ENCODE measurements around the gene TPST1.
A peak's percentile ranks its signal among the peaks of the same experiment; 100 is the strongest.

The TPST1 gene

GRCh38 chr7:66202441-66202840 is 2.7 kb upstream of the TPST1 start:
- no peak overlapping the region for H3K9ac ChIP-seq (ENCODE audit: low read length)
- H3K4me3 ChIP-seq (ENCODE audit: low read length), result no peak overlapping the region
- no peaks in the 10 kb centered on the region for H3K79me2 ChIP-seq (ENCODE audit: control insufficient read depth, insufficient read depth, low read length)
- H3K36me3 ChIP-seq (ENCODE audit: control insufficient read depth, insufficient read depth, low read length), result no peaks in the 10 kb centered on the region
- H3K23ac ChIP-seq (ENCODE audit: low read length), result no peak overlapping the region
- no peak overlapping the region for H3K27ac ChIP-seq (ENCODE audit: low read depth, low read length)
- H3K18ac ChIP-seq (ENCODE audit: low read length), result no peak overlapping the region
- H3K56ac ChIP-seq (ENCODE audit: low read length), result no peak overlapping the region
- no peak overlapping the region for H3K4me2 ChIP-seq (ENCODE audit: low read length)
- H4K5ac ChIP-seq (ENCODE audit: low read length), result no peak overlapping the region
- peaks cover 2% of the 10 kb centered on the region for H3K79me1 ChIP-seq (ENCODE audit: low read length)
- no peak overlapping the region for H2BK120ac ChIP-seq (ENCODE audit: low read depth, low read length)
- H4K8ac ChIP-seq (ENCODE audit: low read depth, low read length), result no peak overlapping the region
- H3K4me1 ChIP-seq (ENCODE audit: control insufficient read depth, low read depth, low read length), result peaks cover 2% of the 10 kb centered on the region
- H2BK5ac ChIP-seq (ENCODE audit: low read length), result no peak overlapping the region
- no peaks in the 10 kb centered on the region for H3K27me3 ChIP-seq (ENCODE audit: insufficient read depth, low read length, poor library complexity)
- DNase-seq, result no peak
- WGBS (ENCODE audit: extremely low coverage, insufficient coverage, low lambda C conversion rate), result no CpG with 5 or more reads among the region's 8 CpGs
- H2BK15ac ChIP-seq (replicated peaks; ENCODE audit: low read depth), result no peak overlapping the region
- H2AK5ac ChIP-seq (ENCODE audit: low read length), result no peak overlapping the region
- no peak overlapping the region for H3K4ac ChIP-seq (ENCODE audit: low read depth, low read length)

GRCh38 chr7:66205741-66206090 is 582 bp downstream of the TPST1 start:
- Histone ChIP-seq H3K4me1 (ENCODE audit: control insufficient read depth, low read depth, low read length) (peaks cover 2% of the 10 kb centered on the region), H3K27me3 (ENCODE audit: insufficient read depth, low read length, poor library complexity) (no peaks in the 10 kb centered on the region), H2AK5ac (ENCODE audit: low read length) (no peak overlapping the region), H3K79me1 (ENCODE audit: low read length) (peaks cover 4% of the 10 kb centered on the region), H4K5ac (ENCODE audit: low read length) (no peak overlapping the region), H3K56ac (ENCODE audit: low read length) (peak overlapping the region; percentile 96), H4K8ac (ENCODE audit: low read depth, low read length) (no peak overlapping the region), H3K9ac (ENCODE audit: low read length) (peak overlapping the region; percentile 95), H3K4ac (ENCODE audit: low read depth, low read length) (no peak overlapping the region), H2BK15ac (replicated peaks; ENCODE audit: low read depth) (no peak overlapping the region), H3K79me2 (ENCODE audit: control insufficient read depth, insufficient read depth, low read length) (no peaks in the 10 kb centered on the region), H3K4me2 (ENCODE audit: low read length) (peak overlapping the region; percentile 66), H3K4me3 (ENCODE audit: low read length) (peak overlapping the region; percentile 90), H2BK120ac (ENCODE audit: low read depth, low read length) (no peak overlapping the region), H3K27ac (ENCODE audit: low read depth, low read length) (no peak overlapping the region), H3K36me3 (ENCODE audit: control insufficient read depth, insufficient read depth, low read length) (no peaks in the 10 kb centered on the region), H3K18ac (ENCODE audit: low read length) (peak overlapping the region; percentile 6), H2BK5ac (ENCODE audit: low read length) (no peak overlapping the region), H3K23ac (ENCODE audit: low read length) (peak overlapping the region; percentile 57)
- peak; percentile 37 for DNase-seq
- WGBS (ENCODE audit: extremely low coverage, insufficient coverage, low lambda C conversion rate), result no CpG with 5 or more reads among the region's 22 CpGs

- H3K4me2 ChIP-seq (ENCODE audit: low read length), result peak overlapping the region; percentile 66
- no CpG with 5 or more reads among the region's 12 CpGs for WGBS (ENCODE audit: extremely low coverage, insufficient coverage, low lambda C conversion rate)
These were observed 1.2 kb downstream of the TPST1 start for GRCh38 chr7:66206119-66206933.

GRCh38 chr7:66206934-66207240 is 1.8 kb downstream of the TPST1 start:
- Histone ChIP-seq H2AK5ac (ENCODE audit: low read length) (no peak overlapping the region), H3K56ac (ENCODE audit: low read length) (no peak overlapping the region), H3K36me3 (ENCODE audit: control insufficient read depth, insufficient read depth, low read length) (no peaks in the 10 kb centered on the region), H3K79me2 (ENCODE audit: control insufficient read depth, insufficient read depth, low read length) (no peaks in the 10 kb centered on the region), H2BK15ac (replicated peaks; ENCODE audit: low read depth) (no peak overlapping the region), H3K79me1 (ENCODE audit: low read length) (peaks cover 4% of the 10 kb centered on the region), H3K27me3 (ENCODE audit: insufficient read depth, low read length, poor library complexity) (no peaks in the 10 kb centered on the region), H3K4me1 (ENCODE audit: control insufficient read depth, low read depth, low read length) (peaks cover 2% of the 10 kb centered on the region), H3K18ac (ENCODE audit: low read length) (no peak overlapping the region), H3K4me3 (ENCODE audit: low read length) (no peak overlapping the region), H2BK5ac (ENCODE audit: low read length) (no peak overlapping the region), H3K9ac (ENCODE audit: low read length) (no peak overlapping the region), H3K23ac (ENCODE audit: low read length) (no peak overlapping the region), H4K8ac (ENCODE audit: low read depth, low read length) (no peak overlapping the region), H3K4me2 (ENCODE audit: low read length) (no peak overlapping the region), H2BK120ac (ENCODE audit: low read depth, low read length) (no peak overlapping the region), H4K5ac (ENCODE audit: low read length) (no peak overlapping the region), H3K4ac (ENCODE audit: low read depth, low read length) (no peak overlapping the region), H3K27ac (ENCODE audit: low read depth, low read length) (no peak overlapping the region)
- WGBS (ENCODE audit: extremely low coverage, insufficient coverage, low lambda C conversion rate), result no CpG with 5 or more reads among the region's 5 CpGs
- DNase-seq, result no peak

More at GRCh38 chr7:66206119-66206933, 1.2 kb downstream of the TPST1 start:
- Histone ChIP-seq H3K27ac (ENCODE audit: low read depth, low read length) (no peak overlapping the region), H3K18ac (ENCODE audit: low read length) (no peak overlapping the region), H3K9ac (ENCODE audit: low read length) (peak overlapping the region; percentile 95), H3K79me1 (ENCODE audit: low read length) (peaks cover 4% of the 10 kb centered on the region), H3K79me2 (ENCODE audit: control insufficient read depth, insufficient read depth, low read length) (no peaks in the 10 kb centered on the region), H4K5ac (ENCODE audit: low read length) (no peak overlapping the region), H2BK5ac (ENCODE audit: low read length) (no peak overlapping the region), H3K23ac (ENCODE audit: low read length) (no peak overlapping the region), H2AK5ac (ENCODE audit: low read length) (no peak overlapping the region), H3K4me3 (ENCODE audit: low read length) (no peak overlapping the region), H3K27me3 (ENCODE audit: insufficient read depth, low read length, poor library complexity) (no peaks in the 10 kb centered on the region), H2BK120ac (ENCODE audit: low read depth, low read length) (no peak overlapping the region), H3K56ac (ENCODE audit: low read length) (peak overlapping the region; percentile 96), H3K4me1 (ENCODE audit: control insufficient read depth, low read depth, low read length) (peaks cover 2% of the 10 kb centered on the region), H3K36me3 (ENCODE audit: control insufficient read depth, insufficient read depth, low read length) (no peaks in the 10 kb centered on the region), H2BK15ac (replicated peaks; ENCODE audit: low read depth) (no peak overlapping the region), H4K8ac (ENCODE audit: low read depth, low read length) (no peak overlapping the region), H3K4ac (ENCODE audit: low read depth, low read length) (no peak overlapping the region)
- DNase-seq, result no peak

- H2BK5ac ChIP-seq (ENCODE audit: low read length), result no peak overlapping the region
- H3K4ac ChIP-seq (ENCODE audit: low read depth, low read length), result no peak overlapping the region
- H3K79me2 ChIP-seq (ENCODE audit: control insufficient read depth, insufficient read depth, low read length), result no peaks in the 10 kb centered on the region
- H3K4me2 ChIP-seq (ENCODE audit: low read length), result no peak overlapping the region
- no peak overlapping the region for H3K56ac ChIP-seq (ENCODE audit: low read length)
- no CpG with 5 or more reads among the region's 3 CpGs for WGBS (ENCODE audit: extremely low coverage, insufficient coverage, low lambda C conversion rate)
- H3K79me1 ChIP-seq (ENCODE audit: low read length), result peaks cover 4% of the 10 kb centered on the region
- peaks cover 2% of the 10 kb centered on the region for H3K4me1 ChIP-seq (ENCODE audit: control insufficient read depth, low read depth, low read length)
- no peaks in the 10 kb centered on the region for H3K27me3 ChIP-seq (ENCODE audit: insufficient read depth, low read length, poor library complexity)
- no peak overlapping the region for H4K5ac ChIP-seq (ENCODE audit: low read length)
- no peak overlapping the region for H2BK15ac ChIP-seq (replicated peaks; ENCODE audit: low read depth)
- H3K27ac ChIP-seq (ENCODE audit: low read depth, low read length), result no peak overlapping the region
- no peak overlapping the region for H2BK120ac ChIP-seq (ENCODE audit: low read depth, low read length)
- H3K4me3 ChIP-seq (ENCODE audit: low read length), result no peak overlapping the region
- H2AK5ac ChIP-seq (ENCODE audit: low read length), result no peak overlapping the region
- H3K23ac ChIP-seq (ENCODE audit: low read length), result no peak overlapping the region
- no peak overlapping the region for H3K18ac ChIP-seq (ENCODE audit: low read length)
- no peak overlapping the region for H3K9ac ChIP-seq (ENCODE audit: low read length)
- no peak for DNase-seq
- H3K36me3 ChIP-seq (ENCODE audit: control insufficient read depth, insufficient read depth, low read length), result no peaks in the 10 kb centered on the region
- H4K8ac ChIP-seq (ENCODE audit: low read depth, low read length), result no peak overlapping the region
These were observed 2.4 kb downstream of the TPST1 start for GRCh38 chr7:66207540-66207939.

GRCh38 chr7:66211429-66211828 is 6.3 kb downstream of the TPST1 start:
- WGBS (ENCODE audit: extremely low coverage, insufficient coverage, low lambda C conversion rate), result no CpG with 5 or more reads among the region's 5 CpGs
- no peaks in the 10 kb centered on the region for H3K27me3 ChIP-seq (ENCODE audit: insufficient read depth, low read length, poor library complexity)
- no peak overlapping the region for H2BK120ac ChIP-seq (ENCODE audit: low read depth, low read length)
- no peak overlapping the region for H3K23ac ChIP-seq (ENCODE audit: low read length)
- no peak overlapping the region for H2BK15ac ChIP-seq (replicated peaks; ENCODE audit: low read depth)
- H3K4ac ChIP-seq (ENCODE audit: low read depth, low read length), result no peak overlapping the region
- no peaks in the 10 kb centered on the region for H3K36me3 ChIP-seq (ENCODE audit: control insufficient read depth, insufficient read depth, low read length)
- H2AK5ac ChIP-seq (ENCODE audit: low read length), result no peak overlapping the region
- H3K4me2 ChIP-seq (ENCODE audit: low read length), result no peak overlapping the region
- no peak overlapping the region for H4K8ac ChIP-seq (ENCODE audit: low read depth, low read length)
- no peak overlapping the region for H3K27ac ChIP-seq (ENCODE audit: low read depth, low read length)
- no peak overlapping the region for H3K4me3 ChIP-seq (ENCODE audit: low read length)
- no peak overlapping the region for H3K56ac ChIP-seq (ENCODE audit: low read length)
- DNase-seq, result no peak
- H2BK5ac ChIP-seq (ENCODE audit: low read length), result no peak overlapping the region
- H3K4me1 ChIP-seq (ENCODE audit: control insufficient read depth, low read depth, low read length), result no peaks in the 10 kb centered on the region
- no peaks in the 10 kb centered on the region for H3K79me2 ChIP-seq (ENCODE audit: control insufficient read depth, insufficient read depth, low read length)
- H3K9ac ChIP-seq (ENCODE audit: low read length), result no peak overlapping the region
- H3K18ac ChIP-seq (ENCODE audit: low read length), result no peak overlapping the region
- H4K5ac ChIP-seq (ENCODE audit: low read length), result no peak overlapping the region
- peaks cover 1% of the 10 kb centered on the region for H3K79me1 ChIP-seq (ENCODE audit: low read length)
